NCI-H446 (cell line): Measurements from ENCODE around the gene ITPKB.
"Not testable (repeated sequence)": the region's sequence is repeated elsewhere in the genome, so short reads cannot be mapped to it uniquely, and the experiment has no call there.

ENCODE experiments used
- DNase-seq, 2 experiments: peaks; one replicate each; lab custom pipeline; 2025; lab: John Stamatoyannopoulos, UW

ITPKB gene

GRCh38 chr1:226738995-226739695, at the start of gene ITPKB:
ITPKB (minus strand) TSS chr1:226739282; CDS start chr1:226737458, 1,824 bp downstream.
- DNase-seq: peak in 1 of 2 experiments; percentile 44

- no peak for DNase-seq
These were observed 48.6 kb upstream of the ITPKB start for GRCh38 chr1:226787638-226788037.

- DNase-seq: no peak
These were observed 48.0 kb upstream of the ITPKB start for GRCh38 chr1:226787071-226787470.

- no peak for DNase-seq
These were observed 47.5 kb upstream of the ITPKB start for GRCh38 chr1:226786550-226786949.

- no peak for DNase-seq
These were observed 46.7 kb upstream of the ITPKB start for GRCh38 chr1:226785805-226786204.

GRCh38 chr1:226784081-226785049, 45.3 kb upstream of the ITPKB start:
- DNase-seq: no peak

- no peak for DNase-seq
These were observed 43.9 kb upstream of the ITPKB start for GRCh38 chr1:226782845-226783601.

- DNase-seq: no peak
These were observed 43.0 kb upstream of the ITPKB start for GRCh38 chr1:226781937-226782609.

- DNase-seq: no peak
These were observed 40.5 kb upstream of the ITPKB start for GRCh38 chr1:226779561-226779960.

GRCh38 chr1:226778657-226779058, 39.6 kb upstream of the ITPKB start:
- DNase-seq: no peak

GRCh38 chr1:226776975-226777374, 37.9 kb upstream of the ITPKB start:
- DNase-seq: no peak

- DNase-seq: no peak
These were observed 37.0 kb upstream of the ITPKB start for GRCh38 chr1:226776066-226776465.

GRCh38 chr1:226772446-226773139, 33.5 kb upstream of the ITPKB start:
- no peak for DNase-seq

GRCh38 chr1:226767170-226767569, 28.1 kb upstream of the ITPKB start:
- not testable (repeated sequence) for DNase-seq

GRCh38 chr1:226766565-226766964, 27.5 kb upstream of the ITPKB start:
- DNase-seq: no peak

- no peak for DNase-seq
These were observed 25.5 kb upstream of the ITPKB start for GRCh38 chr1:226764533-226764932.

- no peak for DNase-seq
These were observed 24.8 kb upstream of the ITPKB start for GRCh38 chr1:226763905-226764264.

GRCh38 chr1:226762988-226763904, 24.2 kb upstream of the ITPKB start:
- no peak for DNase-seq

- DNase-seq: no peak
These were observed 23.0 kb upstream of the ITPKB start for GRCh38 chr1:226762055-226762454.

- DNase-seq: no peak
These were observed 22.2 kb upstream of the ITPKB start for GRCh38 chr1:226761322-226761721.
